Keratinocyte (primary cell): ENCODE data around the gene TOMM40. TPM values are rescaled to one million over a fixed set of nuclear protein-coding genes. Genes with fewer than 3 reads are reported as not detected.
A peak's percentile ranks its signal among the peaks of the same experiment; 100 is the strongest.

Experiments
- DNase-seq: peaks from one replicate; pipeline ENCODE4 v3.0.0-alpha.2; 2011; ENCODE audit warnings: low read depth, missing footprints, low spot score
- FAIRE-seq: peaks from 2 replicates; lab custom pipeline; 2011; peaks lifted over from hg19 to GRCh38; lab: Jason Lieb, UNC
- H2AFZ ChIP-seq: 2 replicates; pipeline ENCODE4 v1.6.0; 2012; ENCODE audit warnings: low read length, control low read depth, inconsistent platforms; ENCODE audit not compliant: control insufficient read depth
- H3K27ac ChIP-seq: 2 replicates; pipeline ENCODE4 v1.5.1; 2011; ENCODE audit warnings: low read length; ENCODE audit not compliant: control insufficient read depth, insufficient read depth
- H3K27me3 ChIP-seq: 3 replicates; pipeline ENCODE4 v1.6.0; 2011; ENCODE audit warnings: low read length; ENCODE audit not compliant: control insufficient read depth, insufficient read depth; ENCODE audit errors: extremely low read depth
- H3K36me3 ChIP-seq, 2 experiments: 2 replicates in 1 of 2; 3 replicates in 1 of 2; pipeline ENCODE4 v1.5.1; 2011; ENCODE audit warnings: low read length in 2 of 2, mild to moderate bottlenecking in 1 of 2; ENCODE audit not compliant: control insufficient read depth in 2 of 2, insufficient read depth in 2 of 2; ENCODE audit errors: extremely low read depth in 1 of 2
- H3K4me1 ChIP-seq: 3 replicates; pipeline ENCODE4 v1.5.1; 2011; ENCODE audit warnings: low read length; ENCODE audit not compliant: control insufficient read depth, insufficient read depth; ENCODE audit errors: extremely low read depth
- H3K4me2 ChIP-seq: 3 replicates; pipeline ENCODE4 v1.6.0; 2011; ENCODE audit warnings: low read depth, low read length; ENCODE audit not compliant: control insufficient read depth, insufficient read depth; ENCODE audit errors: extremely low read depth
- H3K4me3 ChIP-seq, 3 experiments: fragments of 200-600 bp in 1 of 3; sonication (generic) in 1 of 3; 2 replicates in 2 of 3; 3 replicates in 1 of 3; pipeline ENCODE4 v1.5.1; 2011 to 2016; ENCODE audit warnings: low read length in 3 of 3, mild to moderate bottlenecking in 3 of 3, control low read depth in 2 of 3, inconsistent platforms in 1 of 3, low read depth in 1 of 3, mixed read lengths in 1 of 3, mixed run types in 1 of 3, moderate library complexity in 1 of 3; ENCODE audit not compliant: control insufficient read depth in 2 of 3, insufficient read depth in 2 of 3; ENCODE audit errors: extremely low read depth in 1 of 3
- H3K79me2 ChIP-seq: 2 replicates; pipeline ENCODE4 v1.6.0; 2012; ENCODE audit warnings: low read length; ENCODE audit not compliant: control insufficient read depth, insufficient read depth
- H3K9ac ChIP-seq: 3 replicates; pipeline ENCODE4 v1.6.0; 2011; ENCODE audit warnings: low read length; ENCODE audit not compliant: control insufficient read depth, insufficient read depth; ENCODE audit errors: extremely low read depth
- H3K9me1 ChIP-seq: 3 replicates; pipeline ENCODE4 v1.6.0; 2011; ENCODE audit warnings: low read length; ENCODE audit not compliant: control insufficient read depth, insufficient read depth; ENCODE audit errors: extremely low read depth
- H3K9me3 ChIP-seq: 2 replicates; pipeline ENCODE4 v1.5.1; 2012; ENCODE audit warnings: low read depth, low read length; ENCODE audit not compliant: control insufficient read depth
- H4K20me1 ChIP-seq: 3 replicates; pipeline ENCODE4 v1.6.0; 2011; ENCODE audit warnings: low read length; ENCODE audit not compliant: control insufficient read depth, insufficient read depth; ENCODE audit errors: extremely low read depth
- EZH2 ChIP-seq: IDR thresholded peaks from one replicate; pipeline ENCODE4 v1.6.1; 2012; ENCODE audit warnings: inconsistent platforms, mild to moderate bottlenecking, low read length, moderate library complexity
- dilution Hi-C: fragments of 300-500 bp; cut with MboI; formaldehyde crosslinking; loops from one replicate; pipeline ENCODE4 v1.7.0; 2020; ENCODE audit warnings: low sequenced_read_pairs; ENCODE audit not compliant: extremely low pct_ligation_motif_present
- polyA plus RNA-seq, 5 experiments: library from polyadenylated mRNA; depleted of rRNA in 3 of 5; stranded (reverse) in 3 of 5; stranded (forward) in 1 of 5; unstranded in 1 of 5; fragments of >200 nt; gene quantifications; 1 replicate in 1 of 5; 2 replicates in 3 of 5; 3 replicates in 1 of 5; pipeline versions ENCODE4 v1.2.1 to v1.2.3, GENCODE V29; 2011 to 2012; ENCODE audit warnings: missing spikeins in 2 of 5, low read depth in 1 of 5, low replicate concordance in 1 of 5
- TF ChIP-seq, protein P1 (sequence below), 3 experiments: IDR thresholded peaks in 1 of 3; conservative IDR thresholded peaks in 1 of 3; optimal IDR thresholded peaks in 1 of 3; 2 replicates in 2 of 3; 3 replicates in 1 of 3; pipeline versions ENCODE3 to v1.5.1; 2011; ENCODE audit warnings: low read length in 3 of 3, mild to moderate bottlenecking in 3 of 3, moderate library complexity in 2 of 3, control low read depth in 1 of 3, inconsistent platforms in 1 of 3; ENCODE audit not compliant: insufficient read depth in 2 of 3; ENCODE audit errors: extremely low read depth in 1 of 3

TOMM40 gene
- polyA plus RNA-seq, 1 donor (not counting 4 experiments of a cell fraction or from before 2014, with no cell fraction given), result 46.9 TPM

DNA sequence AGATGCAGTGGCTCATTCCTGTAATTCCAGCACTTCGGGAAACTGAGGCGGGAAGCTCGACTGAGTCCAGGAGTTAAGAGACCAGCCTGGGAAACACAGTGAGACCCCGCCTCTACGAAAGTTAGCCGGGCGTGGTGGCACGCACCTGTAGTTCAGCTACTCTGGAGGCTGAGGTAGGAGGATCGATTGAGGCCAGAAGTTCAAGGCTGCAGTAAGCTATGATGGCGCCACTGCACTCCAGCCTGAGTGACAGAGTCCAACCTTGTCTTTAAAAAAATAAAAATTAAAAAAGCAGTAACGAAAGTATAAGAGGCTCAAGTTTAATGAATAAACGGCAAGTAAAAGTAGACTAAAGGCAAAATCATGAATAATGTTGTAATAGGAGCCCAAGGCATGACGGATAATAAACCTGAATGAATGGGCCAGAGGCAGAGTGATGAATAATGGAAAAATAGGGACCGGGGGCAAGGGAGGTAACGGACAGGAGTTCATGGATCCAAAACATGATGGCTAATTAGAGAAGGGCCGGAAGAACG, 1.2 kb upstream of the TOMM40 start:
- Histone ChIP-seq H4K20me1 (peaks cover 4% of the 10 kb centered on the region), H3K36me3 (peaks cover 23 to 30% of the 10 kb centered on the region in 2 experiments), H3K9ac (peak overlapping the region; percentile 70), H3K4me2 (peak overlapping the region; percentile 80), H3K27me3 (no peaks in the 10 kb centered on the region), H2AFZ (peak overlapping the region; percentile 86), H3K4me1 (peaks cover 17% of the 10 kb centered on the region), H3K79me2 (peaks cover 36% of the 10 kb centered on the region), H3K4me3 (peak overlapping the region; percentile 44 to 54 (median 46)), H3K9me3 (no peaks in the 10 kb centered on the region), H3K27ac (peak overlapping the region; percentile 75), H3K9me1 (no peaks in the 10 kb centered on the region)
- FAIRE-seq (no peak), DNase-seq (no peak)
- dilution Hi-C loops, result no loop called here
- TF ChIP-seq, protein P1, sequence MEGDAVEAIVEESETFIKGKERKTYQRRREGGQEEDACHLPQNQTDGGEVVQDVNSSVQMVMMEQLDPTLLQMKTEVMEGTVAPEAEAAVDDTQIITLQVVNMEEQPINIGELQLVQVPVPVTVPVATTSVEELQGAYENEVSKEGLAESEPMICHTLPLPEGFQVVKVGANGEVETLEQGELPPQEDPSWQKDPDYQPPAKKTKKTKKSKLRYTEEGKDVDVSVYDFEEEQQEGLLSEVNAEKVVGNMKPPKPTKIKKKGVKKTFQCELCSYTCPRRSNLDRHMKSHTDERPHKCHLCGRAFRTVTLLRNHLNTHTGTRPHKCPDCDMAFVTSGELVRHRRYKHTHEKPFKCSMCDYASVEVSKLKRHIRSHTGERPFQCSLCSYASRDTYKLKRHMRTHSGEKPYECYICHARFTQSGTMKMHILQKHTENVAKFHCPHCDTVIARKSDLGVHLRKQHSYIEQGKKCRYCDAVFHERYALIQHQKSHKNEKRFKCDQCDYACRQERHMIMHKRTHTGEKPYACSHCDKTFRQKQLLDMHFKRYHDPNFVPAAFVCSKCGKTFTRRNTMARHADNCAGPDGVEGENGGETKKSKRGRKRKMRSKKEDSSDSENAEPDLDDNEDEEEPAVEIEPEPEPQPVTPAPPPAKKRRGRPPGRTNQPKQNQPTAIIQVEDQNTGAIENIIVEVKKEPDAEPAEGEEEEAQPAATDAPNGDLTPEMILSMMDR (optimal IDR thresholded peaks at IDR 0.05 in 1 of 3, IDR thresholded peaks at IDR 0.05 in 1 of 3, conservative IDR thresholded peaks at IDR 0.05 in 1 of 3; ENCODE audit: extremely low read depth in 1 of 3, insufficient read depth in 2 of 3, low read length in 3 of 3), result no peak
- no peak for TF ChIP-seq EZH2

DNA sequence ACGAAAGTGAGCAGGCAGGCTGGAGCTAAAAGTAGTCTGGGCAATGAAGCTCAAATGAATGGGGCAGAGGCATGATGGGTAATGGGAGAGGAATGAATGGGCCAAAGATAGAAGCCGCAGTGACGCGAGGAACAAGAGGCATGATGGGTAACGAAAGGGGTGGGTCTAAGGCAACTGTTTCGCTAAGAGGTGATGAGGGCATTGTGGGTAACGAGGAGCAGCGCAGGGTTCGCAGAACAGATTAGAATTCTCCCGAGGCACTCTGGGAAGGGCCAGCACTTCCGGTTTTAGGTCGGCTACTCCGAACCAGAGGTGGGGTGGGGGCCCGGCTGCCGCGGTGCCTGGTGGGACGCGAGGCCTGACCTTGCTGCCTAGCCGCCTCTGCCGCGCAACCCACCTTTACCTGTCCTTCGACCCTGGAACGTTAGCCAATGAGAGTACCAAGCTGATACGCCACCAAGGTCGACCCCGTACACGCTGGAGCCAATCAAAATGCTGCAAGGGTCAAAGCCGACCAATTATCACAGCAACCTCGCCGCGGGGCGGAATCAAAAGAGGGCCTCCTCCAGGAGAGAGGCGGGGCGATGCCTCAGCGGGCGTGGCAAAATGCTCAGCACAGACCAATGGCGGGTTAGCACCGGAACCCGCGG, 563 bp upstream of the TOMM40 start:
- Histone ChIP-seq H2AFZ (peak overlapping the region; percentile 86), H3K9ac (peak overlapping the region; percentile 70)
- FAIRE-seq, result peak; percentile 97

More for the DNA sequence above, 563 bp upstream of the TOMM40 start:
- Histone ChIP-seq H3K27me3 (no peaks in the 10 kb centered on the region), H3K4me2 (peak overlapping the region; percentile 80), H3K27ac (peak overlapping the region; percentile 75), H3K36me3 (peaks cover 27 to 35% of the 10 kb centered on the region in 2 experiments), H4K20me1 (peaks cover 7% of the 10 kb centered on the region), H3K79me2 (peaks cover 40% of the 10 kb centered on the region), H3K9me3 (no peaks in the 10 kb centered on the region), H3K4me1 (peaks cover 17% of the 10 kb centered on the region), H3K4me3 (peak overlapping the region; percentile 46 to 54 (median 49)), H3K9me1 (no peaks in the 10 kb centered on the region)
- TF ChIP-seq, protein P1 (optimal IDR thresholded peaks at IDR 0.05 in 1 of 3, IDR thresholded peaks at IDR 0.05 in 1 of 3, conservative IDR thresholded peaks at IDR 0.05 in 1 of 3; ENCODE audit: extremely low read depth in 1 of 3, insufficient read depth in 2 of 3, low read length in 3 of 3), result no peak
- TF ChIP-seq EZH2, result no peak
- dilution Hi-C loops, result no loop called here
- peak; percentile 98 for DNase-seq
